LNCAP (cell line): ENCODE results near the gene ANKRD26.

Source experiments
- CTCF ChIP-seq: fragments of 450-650 bp; IDR thresholded peaks from 2 replicates; pipeline ENCODE4 v1.5.1; 2017; ENCODE audit warnings: mild to moderate bottlenecking

The ANKRD26 gene

GRCh38 chr10:27104919-27105318 lies 4.6 kb upstream of the ANKRD26 start:
- TF ChIP-seq CTCF = no peak

GRCh38 chr10:27100813-27101347 lies 586 bp upstream of the ANKRD26 start:
- TF ChIP-seq CTCF = no peak

- no peak for TF ChIP-seq CTCF
Measured at GRCh38 chr10:27099448-27099847, 846 bp downstream of the ANKRD26 start.

- TF ChIP-seq CTCF = no peak
Measured at GRCh38 chr10:27088119-27089044, 11.9 kb downstream of the ANKRD26 start.

GRCh38 chr10:27072436-27073114 lies 27.7 kb downstream of the ANKRD26 start:
- TF ChIP-seq CTCF = no peak

GRCh38 chr10:27068217-27068891 lies 31.9 kb downstream of the ANKRD26 start:
- TF ChIP-seq CTCF = no peak

- no peak for TF ChIP-seq CTCF
Measured at GRCh38 chr10:27065084-27065483, 35.2 kb downstream of the ANKRD26 start.
